Osteocyte (in vitro differentiated cells): Measurements from ENCODE around the gene PORCN. TPM values are rescaled to one million over a fixed set of nuclear protein-coding genes. Genes with fewer than 3 reads are reported as not detected.
A peak's percentile ranks its signal among the peaks of the same experiment; 100 is the strongest.

ENCODE experiments used
- DNase-seq: peaks from one replicate; pipeline ENCODE4 v3.0.0; 2021; ENCODE audit warnings: mixed read lengths; ENCODE audit not compliant: unreplicated experiment; ENCODE audit errors: extremely low spot score
- H3K27ac Mint-ChIP-seq: one replicate; pipeline ENCODE4 v1.8.0; 2021; ENCODE audit warnings: mild to moderate bottlenecking, mixed read lengths; ENCODE audit not compliant: unreplicated experiment
- H3K27me3 Mint-ChIP-seq: one replicate; pipeline ENCODE4 v1.8.0; 2021; ENCODE audit warnings: mixed read lengths; ENCODE audit not compliant: unreplicated experiment
- H3K36me3 Mint-ChIP-seq: one replicate; pipeline ENCODE4 v1.8.0; 2021; ENCODE audit warnings: mixed read lengths; ENCODE audit not compliant: unreplicated experiment
- H3K4me1 Mint-ChIP-seq: one replicate; pipeline ENCODE4 v1.8.0; 2021; ENCODE audit warnings: mixed read lengths; ENCODE audit not compliant: unreplicated experiment
- H3K4me3 Mint-ChIP-seq: one replicate; pipeline ENCODE4 v1.8.0; 2021; ENCODE audit warnings: mild to moderate bottlenecking, moderate library complexity, mixed read lengths; ENCODE audit not compliant: unreplicated experiment
- H3K9me3 Mint-ChIP-seq: one replicate; pipeline ENCODE4 v1.8.0; 2021; ENCODE audit warnings: mixed read lengths; ENCODE audit not compliant: unreplicated experiment
- total RNA-seq: library from RNA; stranded (reverse); gene quantifications from 2 replicates; pipeline ENCODE4 v1.2.1, GENCODE V29; 2021
- TF ChIP-seq, protein P1 (sequence below): fragments of 200-600 bp; sonication (generic); IDR thresholded peaks from 2 replicates; pipeline ENCODE4 v1.5.0; 2021; ENCODE audit warnings: antibody characterized with exemption, mild to moderate bottlenecking, moderate library complexity

The PORCN gene
- total RNA-seq, 1 donor from 2014 or later: 20.2 TPM

DNA sequence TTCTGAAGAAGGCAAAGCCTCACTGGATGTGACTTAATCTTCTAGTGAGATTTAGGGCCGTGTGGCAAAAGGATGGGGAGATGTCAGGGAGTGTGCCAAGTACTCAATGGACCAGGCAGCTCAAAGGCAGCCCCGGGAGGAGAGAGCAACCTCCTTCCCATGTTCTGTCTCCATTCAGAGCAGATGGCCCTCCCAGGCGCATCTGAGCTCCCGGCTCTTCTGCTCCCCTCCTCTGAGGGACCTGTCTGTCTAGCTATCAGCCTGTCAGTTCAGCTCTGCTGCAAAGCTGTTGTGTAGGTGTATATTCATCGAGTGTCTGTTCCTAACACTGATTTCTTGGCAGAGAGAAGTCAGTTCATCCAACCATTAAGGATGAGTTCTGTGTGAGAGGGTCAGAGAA lies 10.9 kb upstream of the PORCN start:
- Mint-ChIP-seq H3K36me3 (no peaks in the 10 kb centered on the region), H3K4me3 (no peak overlapping the region), H3K4me1 (peaks cover 19% of the 10 kb centered on the region), H3K9me3 (no peaks in the 10 kb centered on the region), H3K27me3 (no peaks in the 10 kb centered on the region), H3K27ac (peak overlapping the region; percentile 36)
- TF ChIP-seq, protein P1, sequence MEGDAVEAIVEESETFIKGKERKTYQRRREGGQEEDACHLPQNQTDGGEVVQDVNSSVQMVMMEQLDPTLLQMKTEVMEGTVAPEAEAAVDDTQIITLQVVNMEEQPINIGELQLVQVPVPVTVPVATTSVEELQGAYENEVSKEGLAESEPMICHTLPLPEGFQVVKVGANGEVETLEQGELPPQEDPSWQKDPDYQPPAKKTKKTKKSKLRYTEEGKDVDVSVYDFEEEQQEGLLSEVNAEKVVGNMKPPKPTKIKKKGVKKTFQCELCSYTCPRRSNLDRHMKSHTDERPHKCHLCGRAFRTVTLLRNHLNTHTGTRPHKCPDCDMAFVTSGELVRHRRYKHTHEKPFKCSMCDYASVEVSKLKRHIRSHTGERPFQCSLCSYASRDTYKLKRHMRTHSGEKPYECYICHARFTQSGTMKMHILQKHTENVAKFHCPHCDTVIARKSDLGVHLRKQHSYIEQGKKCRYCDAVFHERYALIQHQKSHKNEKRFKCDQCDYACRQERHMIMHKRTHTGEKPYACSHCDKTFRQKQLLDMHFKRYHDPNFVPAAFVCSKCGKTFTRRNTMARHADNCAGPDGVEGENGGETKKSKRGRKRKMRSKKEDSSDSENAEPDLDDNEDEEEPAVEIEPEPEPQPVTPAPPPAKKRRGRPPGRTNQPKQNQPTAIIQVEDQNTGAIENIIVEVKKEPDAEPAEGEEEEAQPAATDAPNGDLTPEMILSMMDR: no peak
- DNase-seq: no peak

DNA sequence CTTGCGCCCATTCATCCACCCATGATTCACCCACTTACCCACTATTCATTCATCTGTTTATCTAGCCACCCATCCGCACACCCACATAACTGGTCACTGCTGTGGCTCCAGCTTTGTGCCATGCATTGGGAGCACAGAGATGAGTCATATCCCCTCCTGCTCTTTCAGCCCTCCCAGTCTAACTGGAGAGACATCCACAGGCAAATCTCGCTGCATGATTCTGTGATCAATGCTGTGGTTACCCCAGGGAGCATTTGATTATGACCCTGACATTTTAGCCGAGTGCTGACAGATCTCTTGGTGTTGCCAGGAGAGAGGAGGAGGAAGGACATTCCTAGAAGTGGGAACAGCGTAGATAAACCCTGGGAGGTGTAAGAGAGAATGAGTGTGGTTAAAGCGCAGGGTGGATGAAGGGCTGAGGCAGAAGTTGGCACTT lies 10.4 kb upstream of the PORCN start:
- no peak for DNase-seq
- H3K27me3 Mint-ChIP-seq: no peaks in the 10 kb centered on the region
- H3K27ac Mint-ChIP-seq: peak overlapping the region; percentile 39
- H3K4me1 Mint-ChIP-seq: peaks cover 19% of the 10 kb centered on the region
- peaks cover 2% of the 10 kb centered on the region for H3K9me3 Mint-ChIP-seq
- peak overlapping the region; percentile 53 for H3K4me3 Mint-ChIP-seq
- TF ChIP-seq, protein P1: no peak
- H3K36me3 Mint-ChIP-seq: no peaks in the 10 kb centered on the region

DNA sequence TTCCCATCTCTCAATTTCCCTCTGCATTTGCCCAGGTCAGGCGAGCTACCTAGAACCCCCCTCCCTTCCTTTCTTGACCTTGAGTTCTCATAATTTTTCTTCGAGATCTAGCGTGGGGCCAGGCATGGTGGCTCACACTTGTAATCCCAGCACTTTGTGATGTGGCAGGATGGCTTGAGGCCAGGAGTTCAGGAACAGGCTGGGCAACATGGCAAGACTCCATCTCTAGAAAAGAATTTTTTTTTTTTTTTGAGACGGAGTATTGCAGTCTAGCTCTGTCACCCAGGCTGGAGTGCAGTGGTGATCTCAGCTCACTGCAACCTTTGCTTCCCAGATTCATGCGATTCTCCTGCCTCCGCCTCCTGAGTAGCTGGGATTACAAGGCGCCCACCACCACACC lies 4.5 kb upstream of the PORCN start:
- peaks cover 4% of the 10 kb centered on the region for H3K9me3 Mint-ChIP-seq
- TF ChIP-seq, protein P1: no peak
- no peak overlapping the region for H3K4me3 Mint-ChIP-seq
- H3K4me1 Mint-ChIP-seq: peaks cover 7% of the 10 kb centered on the region
- DNase-seq: no peak
- H3K27me3 Mint-ChIP-seq: no peaks in the 10 kb centered on the region
- H3K36me3 Mint-ChIP-seq: no peaks in the 10 kb centered on the region
- no peak overlapping the region for H3K27ac Mint-ChIP-seq

DNA sequence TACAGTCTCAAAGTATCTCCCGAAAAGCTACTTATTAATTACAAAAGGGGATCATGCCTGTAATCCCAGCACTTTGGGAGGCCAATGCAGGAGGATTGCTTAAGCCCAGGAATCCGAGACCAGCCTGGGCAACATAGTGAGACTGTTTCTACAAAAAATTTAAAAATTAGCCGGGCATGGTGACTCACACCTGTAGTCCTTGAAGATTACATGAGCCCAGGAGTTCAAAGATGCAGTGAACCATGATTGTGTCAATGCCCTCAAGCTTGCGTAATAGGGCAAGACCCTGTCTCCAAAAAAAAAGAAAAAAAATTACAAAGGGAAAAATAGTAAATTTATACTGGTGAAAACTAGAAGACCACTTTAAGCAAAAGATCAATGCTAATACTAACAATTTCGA lies 3.3 kb upstream of the PORCN start:
- TF ChIP-seq, protein P1: no peak
- Mint-ChIP-seq H3K36me3 (no peaks in the 10 kb centered on the region), H3K9me3 (peaks cover 4% of the 10 kb centered on the region), H3K27me3 (no peaks in the 10 kb centered on the region), H3K27ac (no peak overlapping the region), H3K4me1 (peaks cover 15% of the 10 kb centered on the region), H3K4me3 (no peak overlapping the region)
- DNase-seq: no peak

- no peak overlapping the region for H3K4me3 Mint-ChIP-seq
- TF ChIP-seq, protein P1: no peak
- H3K9me3 Mint-ChIP-seq: peaks cover 4% of the 10 kb centered on the region
These were observed 1.5 kb upstream of the PORCN start for GRCh38 chrX:48507246-48507645.

More at GRCh38 chrX:48507246-48507645, 1.5 kb upstream of the PORCN start:
- DNase-seq: no peak
- Mint-ChIP-seq H3K27ac (no peak overlapping the region), H3K36me3 (peaks cover 2% of the 10 kb centered on the region), H3K27me3 (no peaks in the 10 kb centered on the region), H3K4me1 (peaks cover 15% of the 10 kb centered on the region)
